ENCODE measurements around the gene PRSS33. TPM values are rescaled to one million over a fixed set of nuclear protein-coding genes. Genes with fewer than 3 reads are reported as not detected.
A peak's percentile ranks its signal among the peaks of the same experiment; 100 is the strongest.

Gene PRSS33
- polyA plus RNA-seq, 2 of the 4 experiments (the other 2 are of a cell fraction), result 0.04 TPM; not detected in 1

DNA sequence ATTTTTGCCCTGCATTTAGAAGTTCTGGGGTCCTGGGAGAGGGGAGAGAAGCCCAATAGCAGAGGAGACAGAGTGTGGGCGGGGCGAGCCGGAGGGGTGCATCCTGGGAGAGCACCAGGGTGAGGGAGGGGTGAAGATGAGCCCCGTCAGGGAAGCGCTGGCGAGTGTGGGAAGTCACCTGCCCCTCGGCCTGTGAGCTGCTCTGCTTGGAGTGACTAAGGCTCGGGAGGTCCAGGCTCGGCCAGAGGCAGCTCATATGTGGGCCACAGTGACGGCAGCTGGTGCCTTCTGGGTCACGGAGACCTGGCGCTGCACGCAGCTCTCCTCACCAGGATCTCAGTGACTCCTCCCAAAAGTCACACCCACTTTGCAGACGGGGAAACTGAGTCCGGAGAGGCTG lies 43.8 kb upstream of the PRSS33 start:
- Histone ChIP-seq H3K4me1 (peaks cover 19% of the 10 kb centered on the region), H3K4me2 (no peak overlapping the region), H3K4me3 (no peak overlapping the region), H3K9me3 (no peaks in the 10 kb centered on the region), H3K27ac (no peak overlapping the region)
- no peak for TF ChIP-seq KDM1A (IDR thresholded peaks at IDR 0.05; ENCODE audit: low read depth)
- no peak for TF ChIP-seq ELK1 (IDR thresholded peaks at IDR 0.05; ENCODE audit: low read depth, low read length)
- no peak for TF ChIP-seq MAFK (IDR thresholded peaks at IDR 0.05; ENCODE audit: partially characterized antibody)
- no peak for TF ChIP-seq TFCP2L1 (CRISPR knock-in tag; IDR thresholded peaks at IDR 0.05)
- no peak for TF ChIP-seq ZFP36 (IDR thresholded peaks at IDR 0.05; ENCODE audit: borderline replicate concordance, partially characterized antibody)
- no peak for TF ChIP-seq RFX5 (IDR thresholded peaks at IDR 0.05)
- no peak for TF ChIP-seq CTCF (IDR thresholded peaks at IDR 0.05)
- no peak for TF ChIP-seq FOXS1 (CRISPR knock-in tag; IDR thresholded peaks at IDR 0.05)
- no peak for TF ChIP-seq SMC3 (IDR thresholded peaks at IDR 0.05)
- no peak for TF ChIP-seq PBX3 (IDR thresholded peaks at IDR 0.05)
- TF ChIP-seq, protein P1, sequence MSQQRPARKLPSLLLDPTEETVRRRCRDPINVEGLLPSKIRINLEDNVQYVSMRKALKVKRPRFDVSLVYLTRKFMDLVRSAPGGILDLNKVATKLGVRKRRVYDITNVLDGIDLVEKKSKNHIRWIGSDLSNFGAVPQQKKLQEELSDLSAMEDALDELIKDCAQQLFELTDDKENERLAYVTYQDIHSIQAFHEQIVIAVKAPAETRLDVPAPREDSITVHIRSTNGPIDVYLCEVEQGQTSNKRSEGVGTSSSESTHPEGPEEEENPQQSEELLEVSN (IDR thresholded peaks at IDR 0.05; ENCODE audit: borderline replicate concordance, low read depth), result no peak
- TF ChIP-seq RCOR1 (IDR thresholded peaks at IDR 0.05; ENCODE audit: low read depth, low read length), result no peak
- no peak for TF ChIP-seq MAZ (IDR thresholded peaks at IDR 0.05; ENCODE audit: borderline replicate concordance, low read depth, low read length)
- TF ChIP-seq KDM5A (IDR thresholded peaks at IDR 0.05), result no peak
- no peak for TF ChIP-seq BHLHE40 (IDR thresholded peaks at IDR 0.05; ENCODE audit: low read depth, low read length)
- TF ChIP-seq USF2 (IDR thresholded peaks at IDR 0.05), result no peak
- DNase-seq (ENCODE audit: low read depth in 1 of 2, low spot score in 1 of 2), result no peak
- POLR2A ChIA-PET, result no interaction called here
- CTCF ChIA-PET, result interaction anchor here (0.8 to 5.0 kb wide), 8 partner anchors 8 to 96 kb away, joined by 3 to 31 read pairs (median 5); no protein-coding TSS in a partner anchor
- no peak for FAIRE-seq
- ATAC-seq, result no peak
- 76% methylated on average over 15 of the region's 15 CpGs for WGBS (ENCODE audit: missing lambda C conversion rate)

DNA sequence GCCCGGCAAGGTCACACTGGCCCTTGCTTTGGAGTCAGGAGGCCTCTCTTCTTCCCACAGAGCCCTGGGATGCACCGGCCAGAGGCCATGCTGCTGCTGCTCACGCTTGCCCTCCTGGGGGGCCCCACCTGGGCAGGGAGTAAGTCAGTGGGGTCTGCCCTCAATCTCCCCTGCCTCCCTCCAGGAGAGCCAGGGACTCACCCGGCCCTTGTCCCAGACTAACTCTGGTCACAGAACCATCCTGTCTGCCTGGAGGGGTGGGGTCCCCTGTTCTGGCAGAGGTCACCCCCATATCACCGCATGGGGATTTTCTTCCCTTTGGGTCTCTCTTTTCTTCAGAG lies 43.0 kb upstream of the PRSS33 start:
- POLR2A ChIA-PET, result no interaction called here
- ATAC-seq (peak in 1 of 2 experiments; percentile 11; a peak in 1 of 6 replicates), DNase-seq (ENCODE audit: low read depth in 1 of 2, low spot score in 1 of 2) (no peak), FAIRE-seq (no peak)
- no peaks in the 10 kb centered on the region for H3K9me3 ChIP-seq
- peak overlapping the region in 1 of 2 experiments; percentile 54; a peak in 3 of 6 replicates for H3K27ac ChIP-seq
- CTCF ChIA-PET, result interaction anchor here (1.9 to 5.0 kb wide), 2 partner anchors 9 to 59 kb away, joined by 4 to 31 read pairs; no protein-coding TSS in a partner anchor
- 93% methylated on average over 2 of the region's 5 CpGs for WGBS (ENCODE audit: missing lambda C conversion rate)
- TF ChIP-seq ESRRA (IDR thresholded peaks at IDR 0.05; ENCODE audit: borderline replicate concordance, low read length) (no peak), RCOR1 (IDR thresholded peaks at IDR 0.05; ENCODE audit: low read depth, low read length) (no peak), KDM5A (IDR thresholded peaks at IDR 0.05) (no peak), PHF8 (IDR thresholded peaks at IDR 0.05; ENCODE audit: borderline replicate concordance, low read depth) (no peak), TP53 (CRISPR knock-in tag; IDR thresholded peaks at IDR 0.05) (no peak), FOXS1 (CRISPR knock-in tag; IDR thresholded peaks at IDR 0.05) (no peak), MAZ (IDR thresholded peaks at IDR 0.05; ENCODE audit: borderline replicate concordance, low read depth, low read length) (no peak)
- H3K4me2 ChIP-seq, result no peak overlapping the region
- H3K4me3 ChIP-seq, result no peak overlapping the region
- peaks cover 11% of the 10 kb centered on the region for H3K4me1 ChIP-seq
